Neural progenitor cell (in vitro differentiated cells): ENCODE results near the gene AGK. TPM values are rescaled to one million over a fixed set of nuclear protein-coding genes. Genes with fewer than 3 reads are reported as not detected.

Experiments used
- DNase-seq: peaks from one replicate; pipeline ENCODE4 v3.0.0-alpha.2; 2016; ENCODE audit warnings: low spot score
- H2AFZ ChIP-seq: fragments of 200-600 bp; sonication (generic); replicated peaks from 2 replicates; pipeline ENCODE4 v1.6.1; 2016; ENCODE audit warnings: antibody characterized with exemption
- H3F3A ChIP-seq: fragments of 200-600 bp; sonication (generic); 2 replicates; pipeline ENCODE4 v1.6.1; 2016; ENCODE audit warnings: antibody characterized with exemption, low read depth
- H3K27ac ChIP-seq: fragments of 200-600 bp; sonication (generic); 2 replicates; pipeline ENCODE4 v1.5.1; 2016; ENCODE audit warnings: mild to moderate bottlenecking
- H3K27me3 ChIP-seq: fragments of 200-600 bp; sonication (generic); 2 replicates; pipeline ENCODE4 v1.6.1; 2016; ENCODE audit warnings: mild to moderate bottlenecking, moderate library complexity
- H3K36me3 ChIP-seq: fragments of 200-600 bp; sonication (generic); 2 replicates; pipeline ENCODE4 v1.5.1; 2016
- H3K4me1 ChIP-seq: fragments of 200-600 bp; sonication (generic); 2 replicates; pipeline ENCODE4 v1.6.1; 2016; ENCODE audit warnings: mixed run types
- H3K4me2 ChIP-seq: fragments of 200-600 bp; sonication (generic); 2 replicates; pipeline ENCODE4 v1.6.1; 2016
- H3K4me3 ChIP-seq: fragments of 200-600 bp; sonication (generic); 2 replicates; pipeline ENCODE4 v1.5.1; 2016
- H3K79me2 ChIP-seq: fragments of 200-600 bp; sonication (generic); 2 replicates; pipeline ENCODE4 v1.6.1; 2016; ENCODE audit warnings: low read depth
- H3K9ac ChIP-seq: fragments of 200-600 bp; sonication (generic); 2 replicates; pipeline ENCODE4 v1.6.1; 2016
- H3K9me3 ChIP-seq: fragments of 200-600 bp; sonication (generic); 2 replicates; pipeline ENCODE4 v1.5.1; 2016; ENCODE audit warnings: low read depth
- H4K20me1 ChIP-seq: fragments of 200-600 bp; sonication (generic); 2 replicates; pipeline ENCODE4 v1.6.1; 2016; ENCODE audit warnings: low read depth
- H3K27ac Mint-ChIP-seq: 3 replicates; pipeline ENCODE4 v1.8.0; 2021; ENCODE audit warnings: mixed read lengths
- H3K27me3 Mint-ChIP-seq: 2 replicates; pipeline ENCODE4 v1.8.0; 2022; ENCODE audit warnings: low read depth, mild to moderate bottlenecking, inconsistent platforms, moderate library complexity, mixed read lengths; ENCODE audit not compliant: insufficient read depth
- H3K36me3 Mint-ChIP-seq: 3 replicates; pipeline ENCODE4 v1.8.0; 2021; ENCODE audit warnings: mixed read lengths
- H3K4me1 Mint-ChIP-seq: 3 replicates; pipeline ENCODE4 v1.8.0; 2021; ENCODE audit warnings: mixed read lengths
- H3K4me3 Mint-ChIP-seq: 3 replicates; pipeline ENCODE4 v1.8.0; 2021; ENCODE audit warnings: mild to moderate bottlenecking, moderate library complexity, mixed read lengths
- H3K9me3 Mint-ChIP-seq: 3 replicates; pipeline ENCODE4 v1.8.0; 2020; ENCODE audit warnings: mixed read lengths
- EZH2 ChIP-seq: fragments of 200-600 bp; sonication (generic); IDR thresholded peaks from 2 replicates; pipeline ENCODE4 v1.6.1; 2017; ENCODE audit warnings: antibody characterized with exemption, mild to moderate bottlenecking, moderate library complexity
- EZH2phosphoT487 ChIP-seq: fragments of 200-600 bp; sonication (generic); IDR thresholded peaks from 2 replicates; pipeline ENCODE4 v1.6.1; 2017; ENCODE audit warnings: antibody characterized with exemption
- total RNA-seq: library from RNA; depleted of rRNA; stranded (reverse); fragments of >200 nt; gene quantifications from 2 replicates; pipeline ENCODE4 v1.2.3, GENCODE V29; 2015; ENCODE audit warnings: low replicate concordance
- TF ChIP-seq, protein P1 (sequence below): fragments of 200-600 bp; sonication (generic); IDR thresholded peaks from 2 replicates; pipeline ENCODE4 v1.5.1; 2017; ENCODE audit warnings: antibody characterized with exemption, mild to moderate bottlenecking

AGK gene
- total RNA-seq, 1 donor from 2014 or later = 42.6 TPM

DNA sequence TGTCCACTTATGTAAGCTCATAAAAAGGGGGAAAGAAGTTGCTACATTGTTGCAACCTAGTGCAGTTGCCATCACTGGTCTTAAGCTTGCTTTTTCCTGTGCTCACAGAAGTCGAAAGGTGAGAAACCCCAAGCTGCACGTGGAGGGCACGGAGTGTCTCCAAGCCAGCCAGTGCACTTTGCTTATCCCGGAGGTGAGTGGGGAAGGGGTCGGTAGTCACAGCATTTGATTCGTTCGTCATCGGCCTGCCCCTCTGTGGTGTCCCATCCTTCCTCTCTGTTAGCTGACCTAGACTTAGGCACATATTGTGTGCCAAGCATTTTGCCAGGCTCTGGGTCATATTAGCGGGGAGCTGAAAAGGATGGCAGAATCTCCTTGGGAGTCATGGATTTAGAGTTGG is 100.2 kb downstream of the AGK start:
- Mint-ChIP-seq H3K4me1 (peaks cover 38% of the 10 kb centered on the region), H3K27me3 (no peaks in the 10 kb centered on the region), H3K27ac (no peak overlapping the region), H3K9me3 (no peaks in the 10 kb centered on the region), H3K36me3 (peaks cover 13% of the 10 kb centered on the region), H3K4me3 (no peak overlapping the region)
- Histone ChIP-seq H3K4me3 (no peak overlapping the region), H3K9me3 (no peaks in the 10 kb centered on the region), H4K20me1 (no peaks in the 10 kb centered on the region), H3K9ac (no peak overlapping the region), H3K4me1 (peaks cover 7% of the 10 kb centered on the region), H3K79me2 (no peaks in the 10 kb centered on the region), H3K4me2 (no peak overlapping the region), H3K27me3 (no peaks in the 10 kb centered on the region), H2AFZ (no peak overlapping the region), H3K27ac (no peak overlapping the region), H3F3A (peaks cover 16% of the 10 kb centered on the region), H3K36me3 (no peaks in the 10 kb centered on the region)
- DNase-seq = no peak
- no peak for TF ChIP-seq EZH2phosphoT487
- TF ChIP-seq, protein P1, sequence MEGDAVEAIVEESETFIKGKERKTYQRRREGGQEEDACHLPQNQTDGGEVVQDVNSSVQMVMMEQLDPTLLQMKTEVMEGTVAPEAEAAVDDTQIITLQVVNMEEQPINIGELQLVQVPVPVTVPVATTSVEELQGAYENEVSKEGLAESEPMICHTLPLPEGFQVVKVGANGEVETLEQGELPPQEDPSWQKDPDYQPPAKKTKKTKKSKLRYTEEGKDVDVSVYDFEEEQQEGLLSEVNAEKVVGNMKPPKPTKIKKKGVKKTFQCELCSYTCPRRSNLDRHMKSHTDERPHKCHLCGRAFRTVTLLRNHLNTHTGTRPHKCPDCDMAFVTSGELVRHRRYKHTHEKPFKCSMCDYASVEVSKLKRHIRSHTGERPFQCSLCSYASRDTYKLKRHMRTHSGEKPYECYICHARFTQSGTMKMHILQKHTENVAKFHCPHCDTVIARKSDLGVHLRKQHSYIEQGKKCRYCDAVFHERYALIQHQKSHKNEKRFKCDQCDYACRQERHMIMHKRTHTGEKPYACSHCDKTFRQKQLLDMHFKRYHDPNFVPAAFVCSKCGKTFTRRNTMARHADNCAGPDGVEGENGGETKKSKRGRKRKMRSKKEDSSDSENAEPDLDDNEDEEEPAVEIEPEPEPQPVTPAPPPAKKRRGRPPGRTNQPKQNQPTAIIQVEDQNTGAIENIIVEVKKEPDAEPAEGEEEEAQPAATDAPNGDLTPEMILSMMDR = no peak
- TF ChIP-seq EZH2 = no peak

DNA sequence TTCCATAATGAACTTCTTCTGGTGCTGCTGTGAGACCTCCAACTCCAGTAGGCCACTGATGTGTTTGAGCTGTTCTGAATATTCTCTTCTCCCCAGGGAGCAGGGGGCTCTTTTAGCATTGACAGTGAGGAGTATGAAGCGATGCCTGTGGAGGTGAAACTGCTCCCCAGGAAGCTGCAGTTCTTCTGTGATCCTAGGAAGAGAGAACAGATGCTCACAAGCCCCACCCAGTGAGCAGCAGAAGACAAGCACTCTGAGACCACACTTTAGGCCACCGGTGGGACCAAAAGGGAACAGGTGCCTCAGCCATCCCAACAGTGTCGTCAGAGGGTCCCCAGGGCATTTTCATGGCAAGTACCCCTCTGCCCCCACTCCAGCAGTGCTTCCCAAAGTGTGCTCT is 101.5 kb downstream of the AGK start:
- H3K79me2 ChIP-seq = no peaks in the 10 kb centered on the region
- DNase-seq = no peak
- no peak overlapping the region for H3K27ac Mint-ChIP-seq

DNA sequence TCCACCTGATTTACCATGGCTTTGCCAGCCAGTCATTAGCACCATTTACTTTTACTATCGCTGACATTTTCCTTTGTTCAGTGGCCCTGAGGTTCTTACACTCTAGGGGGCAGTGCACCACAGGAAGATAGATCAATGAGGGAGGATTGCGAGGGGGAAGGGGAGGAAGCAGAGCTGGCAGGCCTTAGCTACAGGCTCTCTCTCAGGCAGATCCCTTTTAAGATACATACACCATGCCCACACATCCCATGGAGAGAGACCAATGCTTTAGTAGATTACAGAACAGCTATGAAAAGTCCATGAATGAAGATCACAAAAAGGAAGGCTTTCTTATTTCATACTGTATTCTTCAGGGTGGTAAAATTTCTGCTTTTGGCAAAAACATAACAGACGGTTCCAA is 103.3 kb downstream of the AGK start:
- peak overlapping the region; percentile 77 for H3K27ac Mint-ChIP-seq
- H3K4me2 ChIP-seq = no peak overlapping the region
- H3F3A ChIP-seq = peaks cover 16% of the 10 kb centered on the region
- no peak overlapping the region for H3K27ac ChIP-seq
- DNase-seq = peak; percentile 88
- H2AFZ ChIP-seq = no peak overlapping the region
- no peaks in the 10 kb centered on the region for H3K9me3 ChIP-seq
- no peaks in the 10 kb centered on the region for H3K27me3 Mint-ChIP-seq
- no peaks in the 10 kb centered on the region for H3K9me3 Mint-ChIP-seq
- no peak overlapping the region for H3K9ac ChIP-seq
- no peak overlapping the region for H3K4me3 Mint-ChIP-seq
- H3K36me3 ChIP-seq = no peaks in the 10 kb centered on the region
- H3K4me1 Mint-ChIP-seq = peaks cover 22% of the 10 kb centered on the region
- peaks cover 7% of the 10 kb centered on the region for H3K4me1 ChIP-seq
- H4K20me1 ChIP-seq = no peaks in the 10 kb centered on the region
- no peaks in the 10 kb centered on the region for H3K79me2 ChIP-seq
- no peak overlapping the region for H3K4me3 ChIP-seq
- peaks cover 9% of the 10 kb centered on the region for H3K36me3 Mint-ChIP-seq
- no peaks in the 10 kb centered on the region for H3K27me3 ChIP-seq
- TF ChIP-seq EZH2 (no peak), EZH2phosphoT487 (no peak)
- TF ChIP-seq, protein P1 = peak; percentile 85

More for the DNA sequence above, 101.5 kb downstream of the AGK start:
- H3K4me2 ChIP-seq = no peak overlapping the region
- peaks cover 16% of the 10 kb centered on the region for H3F3A ChIP-seq
- H3K9me3 ChIP-seq = no peaks in the 10 kb centered on the region
- TF ChIP-seq EZH2phosphoT487 = no peak
- TF ChIP-seq EZH2 = no peak
- TF ChIP-seq, protein P1 = no peak
- Mint-ChIP-seq H3K9me3 (no peaks in the 10 kb centered on the region), H3K4me1 (peaks cover 38% of the 10 kb centered on the region), H3K36me3 (peaks cover 11% of the 10 kb centered on the region), H3K4me3 (no peak overlapping the region), H3K27me3 (no peaks in the 10 kb centered on the region)
- peaks cover 7% of the 10 kb centered on the region for H3K4me1 ChIP-seq
- H3K9ac ChIP-seq = no peak overlapping the region
- no peaks in the 10 kb centered on the region for H3K27me3 ChIP-seq
- H2AFZ ChIP-seq = no peak overlapping the region
- no peaks in the 10 kb centered on the region for H3K36me3 ChIP-seq
- H3K4me3 ChIP-seq = no peak overlapping the region
- no peaks in the 10 kb centered on the region for H4K20me1 ChIP-seq
- H3K27ac ChIP-seq = no peak overlapping the region
